ENCODE data around the gene SUMF1.

GRCh38 chr3:4401441-4401840, 65.6 kb downstream of the SUMF1 start:
- TF ChIP-seq CTCF (IDR thresholded peaks at IDR 0.05): no peak
- no peak for TF ChIP-seq POLR2A (IDR thresholded peaks at IDR 0.05)

All from adrenal gland (tissue), 5 donors.